GM10266 (cell line): Measurements from ENCODE around the gene DAO.

Experiments
- DNase-seq: peaks from one replicate; pipeline ENCODE4 v3.0.0; 2012; ENCODE audit errors: extremely low spot score
- TF ChIP-seq, protein P1 (sequence below): IDR thresholded peaks from 2 replicates; pipeline ENCODE4 v1.5.1; 2012; ENCODE audit warnings: mild to moderate bottlenecking, low read depth; ENCODE audit not compliant: control insufficient read depth, insufficient read depth; ENCODE audit errors: missing control alignments

The DAO gene

DNA sequence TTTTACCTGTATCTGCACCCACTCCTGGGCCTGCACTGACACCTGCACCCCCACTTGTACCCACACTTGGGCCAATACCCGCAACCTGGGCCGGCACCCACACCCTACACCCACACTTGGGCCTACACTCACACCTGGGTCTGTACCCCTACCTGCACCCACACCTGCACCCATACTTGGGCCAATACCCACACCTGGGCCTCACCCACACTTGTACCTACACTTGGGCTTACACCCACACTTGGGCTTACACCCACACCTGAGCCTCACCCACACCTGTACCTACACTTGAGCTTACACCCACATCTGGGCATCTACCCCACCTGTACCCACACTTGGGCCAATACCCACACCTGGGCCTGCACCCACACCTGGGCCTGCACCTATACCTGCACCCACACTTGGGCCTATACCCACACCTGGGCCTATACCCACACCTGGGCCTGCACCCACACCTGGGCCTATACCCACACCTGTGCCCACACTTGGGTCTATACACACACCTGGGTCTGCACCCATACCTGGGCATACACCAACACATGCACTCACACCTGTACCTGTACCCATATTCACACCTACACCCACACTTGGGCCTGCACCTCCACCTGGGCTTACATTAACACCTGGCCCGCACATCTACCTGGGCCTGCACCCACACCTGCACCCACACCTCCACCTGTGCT is 39.2 kb downstream of the DAO start:
- no peak for DNase-seq
- TF ChIP-seq, protein P1, sequence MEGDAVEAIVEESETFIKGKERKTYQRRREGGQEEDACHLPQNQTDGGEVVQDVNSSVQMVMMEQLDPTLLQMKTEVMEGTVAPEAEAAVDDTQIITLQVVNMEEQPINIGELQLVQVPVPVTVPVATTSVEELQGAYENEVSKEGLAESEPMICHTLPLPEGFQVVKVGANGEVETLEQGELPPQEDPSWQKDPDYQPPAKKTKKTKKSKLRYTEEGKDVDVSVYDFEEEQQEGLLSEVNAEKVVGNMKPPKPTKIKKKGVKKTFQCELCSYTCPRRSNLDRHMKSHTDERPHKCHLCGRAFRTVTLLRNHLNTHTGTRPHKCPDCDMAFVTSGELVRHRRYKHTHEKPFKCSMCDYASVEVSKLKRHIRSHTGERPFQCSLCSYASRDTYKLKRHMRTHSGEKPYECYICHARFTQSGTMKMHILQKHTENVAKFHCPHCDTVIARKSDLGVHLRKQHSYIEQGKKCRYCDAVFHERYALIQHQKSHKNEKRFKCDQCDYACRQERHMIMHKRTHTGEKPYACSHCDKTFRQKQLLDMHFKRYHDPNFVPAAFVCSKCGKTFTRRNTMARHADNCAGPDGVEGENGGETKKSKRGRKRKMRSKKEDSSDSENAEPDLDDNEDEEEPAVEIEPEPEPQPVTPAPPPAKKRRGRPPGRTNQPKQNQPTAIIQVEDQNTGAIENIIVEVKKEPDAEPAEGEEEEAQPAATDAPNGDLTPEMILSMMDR = no peak

DNA sequence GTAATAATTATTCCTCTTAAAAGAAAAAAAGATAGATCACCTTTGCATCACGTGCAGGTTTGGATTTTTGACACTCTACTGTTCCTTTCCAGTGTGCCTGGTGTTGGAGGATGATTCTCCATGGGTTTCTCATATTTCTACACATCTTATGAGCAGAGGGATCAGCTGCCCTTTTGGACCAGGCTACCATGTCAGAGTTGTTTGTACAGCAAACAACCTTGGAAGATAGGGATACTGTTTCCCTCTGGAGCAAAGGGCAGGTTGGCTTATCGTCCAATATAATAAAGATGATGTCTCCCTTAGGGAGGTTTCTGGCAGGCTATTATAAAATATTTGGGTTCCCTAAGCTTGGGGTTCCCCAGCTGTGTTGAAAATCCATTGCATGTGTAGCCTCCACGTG is 42.1 kb downstream of the DAO start:
- TF ChIP-seq, protein P1 = no peak
- no peak for DNase-seq

DNA sequence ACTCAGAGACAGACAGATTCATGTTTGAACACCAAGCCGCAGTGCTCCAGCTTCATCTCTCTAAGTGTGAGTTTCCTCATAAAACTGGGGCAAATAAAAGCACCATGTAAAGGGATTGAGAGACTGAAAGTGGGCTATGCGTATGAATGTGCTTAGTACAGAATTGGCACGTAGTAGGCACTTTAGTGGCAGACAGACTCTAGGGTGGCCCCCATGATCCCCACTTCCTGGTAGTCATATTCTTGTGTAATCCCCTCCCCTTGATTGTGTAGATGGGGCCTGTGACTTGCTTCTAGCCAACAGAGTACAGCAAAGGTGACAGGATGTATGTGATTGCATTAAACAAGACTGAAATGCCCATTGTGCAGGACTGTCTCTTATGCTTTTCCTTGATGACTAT is 43.0 kb downstream of the DAO start:
- TF ChIP-seq, protein P1 = no peak
- no peak for DNase-seq

DNA sequence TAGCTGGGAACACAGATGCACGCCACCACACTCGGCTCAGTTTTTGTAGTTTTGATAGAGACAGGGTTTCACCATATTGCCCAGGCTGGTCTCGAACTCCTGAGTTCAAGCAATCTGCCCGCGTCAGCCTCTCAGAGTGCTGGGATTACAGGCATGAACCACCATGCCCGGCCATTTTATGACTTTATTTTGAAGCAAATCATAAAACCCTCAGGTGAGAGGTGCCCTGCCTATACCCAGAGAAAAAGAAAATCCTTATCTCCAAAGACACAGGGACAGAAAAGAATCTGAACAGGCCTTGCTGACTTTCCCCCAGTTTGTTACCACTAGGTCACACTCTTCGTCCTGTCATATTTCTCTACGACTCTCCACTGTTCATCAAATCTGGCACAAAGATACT is 48.8 kb downstream of the DAO start:
- TF ChIP-seq, protein P1 = no peak
- DNase-seq = no peak

DNA sequence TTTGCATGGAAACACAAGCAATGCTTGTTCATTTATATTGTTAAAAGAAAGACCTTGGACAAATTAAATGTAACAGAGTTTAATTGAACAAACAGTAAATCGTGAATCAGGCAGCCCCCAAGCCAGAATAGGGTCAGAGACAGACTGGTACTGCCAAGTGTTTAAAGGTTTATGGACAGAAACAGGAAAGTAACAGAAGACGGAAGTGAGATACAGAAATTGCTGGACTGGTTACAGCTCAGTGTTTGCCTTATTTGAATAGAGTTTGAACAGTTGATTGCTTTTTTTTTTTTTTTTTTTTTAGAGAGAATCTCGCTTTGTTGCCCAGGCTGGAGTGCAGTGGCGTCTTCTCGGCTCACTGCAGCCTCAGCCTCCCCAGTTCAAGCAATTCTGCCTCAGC is 50.3 kb downstream of the DAO start:
- TF ChIP-seq, protein P1 = no peak
- DNase-seq = no peak

DNA sequence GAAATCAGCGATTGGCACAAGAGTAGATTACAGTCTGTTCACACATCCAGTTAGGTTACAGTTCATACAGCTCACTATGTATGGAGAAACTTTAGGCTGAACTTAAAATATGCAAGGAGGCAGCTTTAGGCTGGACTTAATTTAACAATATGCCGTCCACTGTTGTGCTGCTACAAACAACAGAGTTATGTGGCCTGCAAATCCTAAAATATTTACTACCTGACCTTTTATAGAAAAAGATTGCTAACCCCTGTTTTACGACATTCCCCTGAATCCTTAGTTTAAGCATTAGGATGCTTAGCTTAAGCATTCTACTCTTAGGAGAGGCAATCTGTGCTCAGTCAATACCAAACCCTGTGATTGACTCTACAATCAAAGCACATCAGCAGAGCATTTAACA is 50.9 kb downstream of the DAO start:
- TF ChIP-seq, protein P1 = no peak
- no peak for DNase-seq

DNA sequence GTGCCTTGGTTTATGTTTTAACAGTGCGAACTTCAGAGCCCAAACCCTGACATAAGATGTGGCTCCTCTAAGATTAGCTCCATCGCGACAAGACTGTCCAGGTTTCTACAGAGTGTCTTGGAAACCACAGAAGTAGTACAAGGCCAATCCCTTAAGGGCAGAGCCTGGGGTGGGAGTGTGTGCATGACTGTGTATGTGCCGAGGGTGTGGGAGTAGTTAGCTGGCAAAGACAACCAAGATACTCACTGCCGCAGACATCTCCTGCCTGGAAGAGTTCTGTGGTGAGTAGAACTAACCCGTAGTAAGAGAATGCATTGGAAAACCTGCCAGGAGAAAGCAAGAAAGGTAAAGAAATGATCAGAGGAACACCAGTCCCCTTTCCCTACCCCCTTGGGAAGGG is 54.1 kb downstream of the DAO start:
- DNase-seq = no peak
- TF ChIP-seq, protein P1 = no peak
